HG03558 (cell line): ENCODE results near the gene DNAAF3.
"Not testable (repeated sequence)": the region's sequence is repeated elsewhere in the genome, so short reads cannot be mapped to it uniquely, and the experiment has no call there.

ENCODE experiments used
- ATAC-seq: cut with Tn5 transposase; IDR thresholded peaks from one replicate; pipeline ENCODE4 v1.9.1; 2021; ENCODE audit warnings: moderate number of reproducible peaks; ENCODE audit not compliant: unreplicated experiment; ENCODE audit errors: extremely low read depth

DNAAF3 gene

GRCh38 chr19:55178781-55179599 lies 12.6 kb upstream of the DNAAF3 start:
- no peak for ATAC-seq

GRCh38 chr19:55176076-55176475 lies 9.7 kb upstream of the DNAAF3 start:
- ATAC-seq, result no peak

- no peak for ATAC-seq
Observed at GRCh38 chr19:55175117-55175867, 8.9 kb upstream of the DNAAF3 start.

GRCh38 chr19:55174425-55175116 lies 8.2 kb upstream of the DNAAF3 start:
- ATAC-seq, result no peak

- ATAC-seq, result no peak
Observed at GRCh38 chr19:55173714-55174409, 7.4 kb upstream of the DNAAF3 start.

GRCh38 chr19:55173186-55173713 lies 6.8 kb upstream of the DNAAF3 start:
- ATAC-seq, result no peak

GRCh38 chr19:55172741-55173140 lies 6.3 kb upstream of the DNAAF3 start:
- no peak for ATAC-seq

GRCh38 chr19:55172318-55172717 lies 5.9 kb upstream of the DNAAF3 start:
- not testable (repeated sequence) for ATAC-seq

GRCh38 chr19:55171440-55171839 lies 5.0 kb upstream of the DNAAF3 start:
- no peak for ATAC-seq

- ATAC-seq, result no peak
Observed at GRCh38 chr19:55169136-55169535, 2.7 kb upstream of the DNAAF3 start.

GRCh38 chr19:55165952-55166529 lies 372 bp downstream of the DNAAF3 start:
- ATAC-seq, result no peak

- ATAC-seq, result no peak
Observed at GRCh38 chr19:55161571-55162322, 4.7 kb downstream of the DNAAF3 start.

- no peak for ATAC-seq
Observed at GRCh38 chr19:55160986-55161365, 5.4 kb downstream of the DNAAF3 start.

- ATAC-seq, result no peak
Observed at GRCh38 chr19:55160128-55160985, 6.1 kb downstream of the DNAAF3 start.

GRCh38 chr19:55158848-55159749 lies 7.3 kb downstream of the DNAAF3 start:
- ATAC-seq, result no peak

GRCh38 chr19:55158423-55158822 lies 8.0 kb downstream of the DNAAF3 start:
- no peak for ATAC-seq
